PC-3 (cell line): ENCODE measurements around the gene ODAM. TPM values are rescaled to one million over a fixed set of nuclear protein-coding genes. Genes with fewer than 3 reads are reported as not detected.

ENCODE experiments used
- ATAC-seq: fragments of 200-7000 bp; cut with Tn5 transposase; 2 replicates; pipeline ENCODE4 v1.9.1; 2020; ENCODE audit warnings: mild to moderate bottlenecking, moderate library complexity
- Bru-seq: library from RNA; stranded (reverse); fragments of 400-500 nt; gene quantifications from one replicate; lab custom pipeline; 2021; lab: Mats Ljungman, UMichigan
- BruChase-seq, 2 experiments: library from RNA; stranded (reverse); fragments of 400-500 nt; gene quantifications; one replicate each; lab custom pipeline; 2021; lab: Mats Ljungman, UMichigan
- BruUV-seq: library from RNA; stranded (reverse); fragments of 400-500 nt; replicated peaks from 2 replicates; lab custom pipeline; 2021; lab: Mats Ljungman, UMichigan
- CTCF ChIA-PET: fragments of 300-600 bp; sonication (Branson Sonifier 250); formaldehyde crosslinking; loops from one replicate; lab custom pipeline; 2022; ENCODE audit warnings: antibody characterized with exemption; lab: Charles Lee
- POLR2A ChIA-PET: fragments of 300-600 bp; sonication (Branson Sonifier 250); formaldehyde crosslinking; loops from one replicate; lab custom pipeline; 2022; ENCODE audit warnings: antibody characterized with exemption; ENCODE audit not compliant: unreplicated experiment; lab: Charles Lee
- DNase-seq: peaks from one replicate; pipeline ENCODE4 v3.0.0-alpha.2; 2015
- H2AFZ ChIP-seq: fragments of 300-600 bp; sonication (generic); 2 replicates; pipeline ENCODE4 v1.6.0; 2016; ENCODE audit warnings: antibody characterized with exemption, low read length
- H3F3A ChIP-seq: fragments of 300-600 bp; sonication (generic); one replicate; pipeline ENCODE4 v1.6.0; 2017; ENCODE audit warnings: antibody characterized with exemption, low read length, control low read depth, mild to moderate bottlenecking; ENCODE audit not compliant: unreplicated experiment
- H3K27ac ChIP-seq: fragments of 300-600 bp; sonication (generic); 2 replicates; pipeline ENCODE4 v1.5.1; 2016; ENCODE audit warnings: mild to moderate bottlenecking, low read length
- H3K27me3 ChIP-seq: fragments of 300-600 bp; sonication (generic); 2 replicates; pipeline ENCODE4 v1.6.1; 2016; ENCODE audit warnings: low read length, mixed read lengths
- H3K36me3 ChIP-seq: fragments of 300-600 bp; sonication (generic); 2 replicates; pipeline ENCODE4 v1.6.1; 2016; ENCODE audit warnings: low read depth, mixed run types, low read length, mixed read lengths
- H3K4me1 ChIP-seq: fragments of 300-600 bp; sonication (generic); 2 replicates; pipeline ENCODE4 v1.5.1; 2016; ENCODE audit warnings: low read length; ENCODE audit not compliant: insufficient read depth
- H3K4me2 ChIP-seq: fragments of 300-600 bp; sonication (generic); 2 replicates; pipeline ENCODE4 v1.6.0; 2016; ENCODE audit warnings: low read length
- H3K4me3 ChIP-seq: fragments of 300-600 bp; sonication (generic); 2 replicates; pipeline ENCODE4 v1.5.1; 2016; ENCODE audit warnings: mild to moderate bottlenecking, low read length, mixed read lengths
- H3K79me2 ChIP-seq: fragments of 300-600 bp; sonication (generic); 2 replicates; pipeline ENCODE4 v1.6.1; 2017; ENCODE audit warnings: low read length, mixed read lengths
- H3K9ac ChIP-seq: fragments of 300-600 bp; sonication (generic); 2 replicates; pipeline ENCODE4 v1.6.0; 2016; ENCODE audit warnings: mild to moderate bottlenecking, low read length
- H3K9me2 ChIP-seq: fragments of 300-600 bp; sonication (generic); replicated peaks from 2 replicates; pipeline ENCODE4 v1.6.1; 2016; ENCODE audit warnings: mixed run types, low read length, mixed read lengths
- H3K9me3 ChIP-seq: fragments of 300-600 bp; sonication (generic); 2 replicates; pipeline ENCODE4 v1.6.1; 2016; ENCODE audit warnings: low read length, mixed read lengths
- H4K20me1 ChIP-seq: fragments of 300-600 bp; sonication (generic); 2 replicates; pipeline ENCODE4 v1.6.1; 2016; ENCODE audit warnings: low read length, mixed read lengths
- EZH2 ChIP-seq: fragments of 300-600 bp; sonication (generic); IDR thresholded peaks from one replicate; pipeline ENCODE4 v1.6.1; 2017; ENCODE audit warnings: antibody characterized with exemption, mild to moderate bottlenecking, low read length; ENCODE audit not compliant: unreplicated experiment
- EZH2phosphoT487 ChIP-seq: fragments of 300-600 bp; sonication (generic); IDR thresholded peaks from 2 replicates; pipeline ENCODE4 v1.6.1; 2018; ENCODE audit warnings: mild to moderate bottlenecking, antibody characterized with exemption, low read length, borderline replicate concordance
- intact Hi-C: fragments of 100-400 bp; cut with micrococcal nuclease; formaldehyde crosslinking; loops from 2 replicates; pipeline ENCODE4 v1.9.0; 2023
- long read RNA-seq: library from polyadenylated mRNA; unstranded; transcript quantifications from one replicate; pipeline ENCODE4 v2.0.0, GENCODE V29; 2021; ENCODE audit not compliant: unreplicated experiment
- total RNA-seq: library from RNA; depleted of rRNA; stranded (reverse); fragments of >200 nt; gene quantifications from 2 replicates; pipeline ENCODE4 v1.2.3, GENCODE V29; 2014; rRNA removed
- TF ChIP-seq, protein P1 (sequence below): fragments of 300-600 bp; sonication (generic); conservative IDR thresholded peaks from 2 replicates; pipeline ENCODE4 v1.5.1; 2017; ENCODE audit warnings: antibody characterized with exemption, low read depth, mild to moderate bottlenecking, low read length

The ODAM gene, protein sequence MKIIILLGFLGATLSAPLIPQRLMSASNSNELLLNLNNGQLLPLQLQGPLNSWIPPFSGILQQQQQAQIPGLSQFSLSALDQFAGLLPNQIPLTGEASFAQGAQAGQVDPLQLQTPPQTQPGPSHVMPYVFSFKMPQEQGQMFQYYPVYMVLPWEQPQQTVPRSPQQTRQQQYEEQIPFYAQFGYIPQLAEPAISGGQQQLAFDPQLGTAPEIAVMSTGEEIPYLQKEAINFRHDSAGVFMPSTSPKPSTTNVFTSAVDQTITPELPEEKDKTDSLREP
- total RNA-seq (not detected in 2 replicates), Bru-seq, nascent RNA (not detected), BruChase-seq, experiment 1, labeled RNA remaining after a 6-hour chase (not detected), BruChase-seq, experiment 2, labeled RNA remaining after a 2-hour chase (not detected)
- long read RNA-seq = 0 reads

DNA sequence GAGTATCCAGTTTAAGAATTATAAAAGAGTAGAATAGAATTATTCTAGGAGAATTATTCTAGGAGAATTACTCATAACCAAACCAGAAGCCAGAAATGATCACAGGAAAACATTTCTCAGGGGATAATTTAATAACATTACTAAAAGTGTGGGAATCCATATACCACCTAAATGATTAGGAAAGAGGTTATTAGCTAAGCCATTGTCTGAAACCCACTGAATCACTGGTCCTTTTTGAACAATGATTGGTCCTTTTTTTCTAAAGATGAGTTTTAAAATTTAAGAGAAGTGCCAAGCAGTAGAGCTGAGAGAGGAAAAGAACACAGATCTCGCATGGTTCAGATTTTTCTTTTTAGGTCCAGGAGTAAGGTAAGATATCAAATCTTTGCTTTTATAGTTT is at the start of gene ODAM:
TSS of gene ODAM (plus strand) at position 301 of the 400 bp plus-strand sequence. CDS start 819 bp downstream, outside the sequence.
- ChIA-PET POLR2A (no interaction called here), CTCF (no interaction called here)
- H4K20me1 ChIP-seq = no peaks in the 10 kb centered on the region
- H3K4me2 ChIP-seq = no peak within 1 kb of the TSS
- ATAC-seq = no peak
- no peak for DNase-seq
- H3K4me3 ChIP-seq = no peak within 1 kb of the TSS
- H3K79me2 ChIP-seq = no peaks in the 10 kb centered on the region
- no peaks in the 10 kb centered on the region for H3K9me2 ChIP-seq
- no peaks in the 10 kb centered on the region for H3K36me3 ChIP-seq
- BruUV-seq = no TSS peak
- TF ChIP-seq, protein P1, sequence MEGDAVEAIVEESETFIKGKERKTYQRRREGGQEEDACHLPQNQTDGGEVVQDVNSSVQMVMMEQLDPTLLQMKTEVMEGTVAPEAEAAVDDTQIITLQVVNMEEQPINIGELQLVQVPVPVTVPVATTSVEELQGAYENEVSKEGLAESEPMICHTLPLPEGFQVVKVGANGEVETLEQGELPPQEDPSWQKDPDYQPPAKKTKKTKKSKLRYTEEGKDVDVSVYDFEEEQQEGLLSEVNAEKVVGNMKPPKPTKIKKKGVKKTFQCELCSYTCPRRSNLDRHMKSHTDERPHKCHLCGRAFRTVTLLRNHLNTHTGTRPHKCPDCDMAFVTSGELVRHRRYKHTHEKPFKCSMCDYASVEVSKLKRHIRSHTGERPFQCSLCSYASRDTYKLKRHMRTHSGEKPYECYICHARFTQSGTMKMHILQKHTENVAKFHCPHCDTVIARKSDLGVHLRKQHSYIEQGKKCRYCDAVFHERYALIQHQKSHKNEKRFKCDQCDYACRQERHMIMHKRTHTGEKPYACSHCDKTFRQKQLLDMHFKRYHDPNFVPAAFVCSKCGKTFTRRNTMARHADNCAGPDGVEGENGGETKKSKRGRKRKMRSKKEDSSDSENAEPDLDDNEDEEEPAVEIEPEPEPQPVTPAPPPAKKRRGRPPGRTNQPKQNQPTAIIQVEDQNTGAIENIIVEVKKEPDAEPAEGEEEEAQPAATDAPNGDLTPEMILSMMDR = no peak
- no peak for TF ChIP-seq EZH2
- TF ChIP-seq EZH2phosphoT487 = no peak
- H3F3A ChIP-seq = no peaks in the 10 kb centered on the region
- H3K4me1 ChIP-seq = no peaks in the 10 kb centered on the region
- intact Hi-C loops = no loop called here
- no peak within 1 kb of the TSS for H3K27ac ChIP-seq
- H3K9ac ChIP-seq = no peak within 1 kb of the TSS
- H3K27me3 ChIP-seq = peaks cover 23% of the 10 kb centered on the region; the same call in 1 of the 2 replicates
- no peak within 1 kb of the TSS for H2AFZ ChIP-seq
- H3K9me3 ChIP-seq = no peaks in the 10 kb centered on the region

DNA sequence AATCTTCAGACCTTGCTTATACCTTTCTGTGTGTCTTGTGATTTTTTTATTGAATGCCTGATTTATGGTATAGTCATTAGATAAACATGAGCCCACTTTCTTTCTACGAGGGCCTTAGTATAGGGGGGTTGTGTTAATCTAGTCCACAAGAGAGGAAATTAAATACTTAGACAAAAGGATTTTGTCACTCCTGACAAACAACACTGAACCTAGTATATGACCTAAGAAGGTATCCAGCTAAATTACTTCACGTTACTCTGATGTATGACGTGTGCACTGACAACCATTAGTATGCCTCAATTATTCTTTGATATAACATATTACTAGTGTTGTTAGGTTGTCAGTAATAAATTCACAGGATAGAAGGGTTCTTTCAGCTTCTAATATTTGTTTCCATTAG is 44.3 kb upstream of the ODAM start:
- ChIA-PET POLR2A (no interaction called here), CTCF (no interaction called here)
- ATAC-seq (no peak), DNase-seq (no peak)
- no peaks in the 10 kb centered on the region for H3K4me1 ChIP-seq
- no peaks in the 10 kb centered on the region for H3K9me2 ChIP-seq
- H4K20me1 ChIP-seq = no peaks in the 10 kb centered on the region
- H3K27me3 ChIP-seq = peaks cover 24% of the 10 kb centered on the region
- intact Hi-C loops = no loop called here
- no peaks in the 10 kb centered on the region for H3K36me3 ChIP-seq
- BruUV-seq = no TSS peak
- H3F3A ChIP-seq = no peaks in the 10 kb centered on the region
- H3K9ac ChIP-seq = no peak overlapping the region
- no peak overlapping the region for H2AFZ ChIP-seq
- no peak overlapping the region for H3K27ac ChIP-seq
- no peaks in the 10 kb centered on the region for H3K79me2 ChIP-seq
- no peak overlapping the region for H3K4me3 ChIP-seq
- no peaks in the 10 kb centered on the region for H3K9me3 ChIP-seq
- no peak for TF ChIP-seq EZH2phosphoT487
- TF ChIP-seq, protein P1 = no peak
- no peak for TF ChIP-seq EZH2
- H3K4me2 ChIP-seq = no peak overlapping the region

DNA sequence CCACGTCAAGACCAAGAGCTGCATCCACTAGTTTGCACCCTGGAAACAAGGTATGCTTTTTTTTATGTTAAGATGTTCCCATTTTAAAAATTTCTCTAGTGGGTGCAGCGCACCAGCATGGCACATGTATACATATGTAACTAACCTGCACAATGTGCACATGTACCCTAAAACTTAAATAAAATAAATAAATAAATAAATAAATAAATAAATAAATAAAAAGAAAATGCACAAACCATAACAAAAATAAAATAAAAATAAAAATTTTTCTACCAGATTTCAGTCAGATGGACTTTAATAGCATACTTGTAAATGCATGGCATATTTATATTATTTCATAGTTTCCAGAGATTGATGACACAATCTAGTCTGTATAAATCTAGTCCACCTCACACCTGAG is 43.4 kb upstream of the ODAM start:
- ATAC-seq = no peak
- BruUV-seq = no TSS peak
- CTCF ChIA-PET = no interaction called here

More for the DNA sequence above, 43.4 kb upstream of the ODAM start:
- no peaks in the 10 kb centered on the region for H3K9me3 ChIP-seq
- no peaks in the 10 kb centered on the region for H3K36me3 ChIP-seq
- H3K27ac ChIP-seq = no peak overlapping the region
- no peaks in the 10 kb centered on the region for H3K4me1 ChIP-seq
- H2AFZ ChIP-seq = no peak overlapping the region
- H3K4me2 ChIP-seq = no peak overlapping the region
- TF ChIP-seq EZH2phosphoT487 = no peak
- TF ChIP-seq EZH2 = no peak
- TF ChIP-seq, protein P1 = no peak
- POLR2A ChIA-PET = no interaction called here
- peaks cover 27% of the 10 kb centered on the region for H3K27me3 ChIP-seq
- H3K79me2 ChIP-seq = no peaks in the 10 kb centered on the region
- H4K20me1 ChIP-seq = no peaks in the 10 kb centered on the region
- no peaks in the 10 kb centered on the region for H3F3A ChIP-seq
- H3K9me2 ChIP-seq = no peaks in the 10 kb centered on the region
- H3K9ac ChIP-seq = no peak overlapping the region
- DNase-seq = no peak
- no peak overlapping the region for H3K4me3 ChIP-seq
- intact Hi-C loops = no loop called here
